Nephron progenitor cell (in vitro differentiated cells): ENCODE results near the gene IDUA.

ENCODE experiments used
- DNase-seq: peaks from one replicate; pipeline ENCODE4 v3.0.0; 2021
- H3K27ac Mint-ChIP-seq: 2 replicates; pipeline ENCODE4 v1.8.0; 2021; ENCODE audit warnings: mild to moderate bottlenecking, moderate library complexity, mixed read lengths
- H3K27me3 Mint-ChIP-seq: 2 replicates; pipeline ENCODE4 v1.8.0; 2021; ENCODE audit warnings: mild to moderate bottlenecking, low read depth, mixed read lengths; ENCODE audit not compliant: poor library complexity
- H3K36me3 Mint-ChIP-seq: 2 replicates; pipeline ENCODE4 v1.8.0; 2021; ENCODE audit warnings: low read depth, mixed read lengths
- H3K4me1 Mint-ChIP-seq: 2 replicates; pipeline ENCODE4 v1.8.0; 2021; ENCODE audit warnings: mixed read lengths
- H3K4me3 Mint-ChIP-seq: 2 replicates; pipeline ENCODE4 v1.8.0; 2021; ENCODE audit warnings: mild to moderate bottlenecking, moderate library complexity, mixed read lengths
- H3K9me3 Mint-ChIP-seq: 2 replicates; pipeline ENCODE4 v1.8.0; 2021; ENCODE audit warnings: mild to moderate bottlenecking, moderate library complexity, mixed read lengths
- TF ChIP-seq, protein P1 (sequence below): fragments of 200-600 bp; sonication (generic); IDR thresholded peaks from 2 replicates; pipeline ENCODE4 v1.5.0; 2021; ENCODE audit warnings: antibody characterized with exemption

IDUA gene

DNA sequence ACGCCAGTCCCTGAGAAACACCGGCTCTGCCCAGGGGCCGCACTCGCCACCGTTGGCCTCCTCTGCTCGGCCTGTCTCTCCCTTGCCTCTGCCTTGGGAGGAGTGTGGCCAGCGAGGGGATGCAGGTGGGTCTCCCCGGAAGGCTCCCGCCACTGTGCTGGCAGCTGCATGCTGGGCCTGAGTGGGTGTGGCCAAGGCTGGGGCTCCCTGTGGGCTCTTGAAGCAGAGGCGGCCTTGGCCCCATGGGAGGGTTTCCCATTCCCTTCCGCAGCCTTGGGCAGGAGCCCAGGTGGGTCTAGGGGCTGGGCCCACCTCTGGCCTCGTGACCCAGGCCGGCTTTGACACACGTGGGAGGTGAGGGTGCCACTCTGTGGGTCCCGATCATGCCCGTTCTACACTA is 43.7 kb downstream of the IDUA start:
- Mint-ChIP-seq H3K9me3 (no peaks in the 10 kb centered on the region), H3K4me1 (peaks cover 32% of the 10 kb centered on the region), H3K4me3 (no peak overlapping the region), H3K27ac (no peak overlapping the region), H3K36me3 (peaks cover 7% of the 10 kb centered on the region), H3K27me3 (no peaks in the 10 kb centered on the region)
- DNase-seq: no peak
- TF ChIP-seq, protein P1, sequence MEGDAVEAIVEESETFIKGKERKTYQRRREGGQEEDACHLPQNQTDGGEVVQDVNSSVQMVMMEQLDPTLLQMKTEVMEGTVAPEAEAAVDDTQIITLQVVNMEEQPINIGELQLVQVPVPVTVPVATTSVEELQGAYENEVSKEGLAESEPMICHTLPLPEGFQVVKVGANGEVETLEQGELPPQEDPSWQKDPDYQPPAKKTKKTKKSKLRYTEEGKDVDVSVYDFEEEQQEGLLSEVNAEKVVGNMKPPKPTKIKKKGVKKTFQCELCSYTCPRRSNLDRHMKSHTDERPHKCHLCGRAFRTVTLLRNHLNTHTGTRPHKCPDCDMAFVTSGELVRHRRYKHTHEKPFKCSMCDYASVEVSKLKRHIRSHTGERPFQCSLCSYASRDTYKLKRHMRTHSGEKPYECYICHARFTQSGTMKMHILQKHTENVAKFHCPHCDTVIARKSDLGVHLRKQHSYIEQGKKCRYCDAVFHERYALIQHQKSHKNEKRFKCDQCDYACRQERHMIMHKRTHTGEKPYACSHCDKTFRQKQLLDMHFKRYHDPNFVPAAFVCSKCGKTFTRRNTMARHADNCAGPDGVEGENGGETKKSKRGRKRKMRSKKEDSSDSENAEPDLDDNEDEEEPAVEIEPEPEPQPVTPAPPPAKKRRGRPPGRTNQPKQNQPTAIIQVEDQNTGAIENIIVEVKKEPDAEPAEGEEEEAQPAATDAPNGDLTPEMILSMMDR: no peak

DNA sequence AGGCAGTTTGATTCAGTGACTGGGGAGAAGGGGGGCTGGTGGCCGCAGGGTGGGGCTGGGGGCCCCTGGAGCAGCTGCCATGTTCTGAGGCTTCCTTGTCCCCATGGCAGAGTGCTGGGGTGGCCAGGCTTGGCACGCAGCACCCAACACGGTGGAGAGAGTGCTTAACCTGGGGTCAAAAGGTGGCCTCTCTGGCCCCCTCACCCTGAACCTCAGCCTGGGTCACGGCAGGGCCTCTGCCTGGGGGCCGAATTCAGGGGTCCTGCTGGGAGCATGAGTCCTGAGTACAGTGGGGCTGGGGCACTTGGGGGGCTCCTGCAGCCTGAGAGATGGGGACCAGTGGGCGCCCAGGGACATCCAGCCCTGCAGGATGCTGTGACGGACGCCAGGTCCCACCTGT is 44.5 kb downstream of the IDUA start:
- TF ChIP-seq, protein P1: no peak
- H3K4me1 Mint-ChIP-seq: peaks cover 25% of the 10 kb centered on the region
- no peak overlapping the region for H3K27ac Mint-ChIP-seq
- no peaks in the 10 kb centered on the region for H3K9me3 Mint-ChIP-seq
- no peak for DNase-seq
- H3K36me3 Mint-ChIP-seq: no peaks in the 10 kb centered on the region
- no peak overlapping the region for H3K4me3 Mint-ChIP-seq
- no peaks in the 10 kb centered on the region for H3K27me3 Mint-ChIP-seq

DNA sequence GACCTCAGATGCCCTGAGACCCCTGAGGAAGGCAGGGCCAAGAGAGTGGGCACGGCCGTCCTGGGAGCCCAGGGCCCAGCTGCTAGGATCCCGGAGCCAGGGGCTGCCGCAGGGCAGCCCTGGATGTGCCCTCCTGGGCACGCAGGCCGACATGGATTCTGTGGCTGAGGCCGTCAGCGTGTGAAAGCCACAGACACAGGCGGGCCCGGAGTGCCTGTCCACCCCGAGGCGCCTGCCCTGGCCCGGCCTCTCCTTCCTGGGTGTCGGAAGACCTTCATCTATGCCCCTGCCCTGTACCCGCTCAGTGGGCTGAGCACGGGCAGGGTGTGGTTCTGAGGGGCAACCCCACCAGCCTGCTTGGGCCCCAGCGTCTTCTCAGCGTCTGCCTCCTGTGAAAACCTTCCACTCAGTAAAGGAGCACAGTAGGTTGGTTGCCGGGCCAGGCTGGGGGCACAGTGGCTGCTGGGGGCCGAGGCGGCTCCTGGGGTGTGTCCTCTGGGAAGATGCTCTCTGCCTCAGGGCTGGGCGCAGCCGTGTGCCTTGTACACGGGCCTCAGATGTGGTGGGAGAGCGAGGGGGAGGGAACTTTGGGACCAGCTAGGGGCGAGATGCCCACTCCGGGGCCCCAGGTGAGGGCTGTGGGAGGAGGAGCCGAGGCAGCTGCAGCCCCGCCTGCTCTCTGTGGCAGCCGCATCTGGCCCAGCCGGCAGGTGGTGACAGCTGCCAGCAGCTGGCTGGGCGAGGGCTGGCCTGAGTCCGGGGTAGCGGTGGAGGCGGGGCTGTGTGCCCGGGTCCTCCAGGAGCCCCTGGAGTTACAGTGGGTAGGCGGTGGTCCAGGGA is 45.3 kb downstream of the IDUA start:
- no peak for DNase-seq
- TF ChIP-seq, protein P1: no peak
- Mint-ChIP-seq H3K9me3 (no peaks in the 10 kb centered on the region), H3K36me3 (no peaks in the 10 kb centered on the region), H3K27ac (no peak overlapping the region), H3K4me1 (peaks cover 19% of the 10 kb centered on the region), H3K4me3 (no peak overlapping the region), H3K27me3 (no peaks in the 10 kb centered on the region)

DNA sequence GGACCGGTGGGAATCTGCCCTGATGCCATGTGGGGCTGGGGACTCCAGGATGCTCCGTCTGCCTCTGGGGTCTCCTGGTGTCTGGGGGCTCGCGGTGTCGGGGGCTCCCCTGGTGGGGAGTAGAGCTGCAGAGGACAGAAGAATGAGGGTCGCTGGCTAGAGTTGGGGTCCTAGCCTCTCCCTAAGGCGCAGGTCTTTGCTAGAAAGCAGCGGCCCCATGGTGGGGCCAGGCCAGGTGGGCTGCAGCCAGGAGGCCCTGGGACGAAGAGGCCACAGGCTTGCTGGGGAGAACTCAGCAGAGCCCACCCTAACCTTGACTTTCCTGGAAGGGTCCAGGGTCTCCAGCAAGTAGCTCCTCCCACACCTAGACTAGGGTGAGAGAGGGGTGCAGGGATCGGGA is 46.0 kb downstream of the IDUA start:
- Mint-ChIP-seq H3K27ac (no peak overlapping the region), H3K9me3 (no peaks in the 10 kb centered on the region), H3K36me3 (no peaks in the 10 kb centered on the region), H3K27me3 (no peaks in the 10 kb centered on the region), H3K4me3 (no peak overlapping the region), H3K4me1 (peaks cover 14% of the 10 kb centered on the region)
- DNase-seq: no peak
- TF ChIP-seq, protein P1: no peak

DNA sequence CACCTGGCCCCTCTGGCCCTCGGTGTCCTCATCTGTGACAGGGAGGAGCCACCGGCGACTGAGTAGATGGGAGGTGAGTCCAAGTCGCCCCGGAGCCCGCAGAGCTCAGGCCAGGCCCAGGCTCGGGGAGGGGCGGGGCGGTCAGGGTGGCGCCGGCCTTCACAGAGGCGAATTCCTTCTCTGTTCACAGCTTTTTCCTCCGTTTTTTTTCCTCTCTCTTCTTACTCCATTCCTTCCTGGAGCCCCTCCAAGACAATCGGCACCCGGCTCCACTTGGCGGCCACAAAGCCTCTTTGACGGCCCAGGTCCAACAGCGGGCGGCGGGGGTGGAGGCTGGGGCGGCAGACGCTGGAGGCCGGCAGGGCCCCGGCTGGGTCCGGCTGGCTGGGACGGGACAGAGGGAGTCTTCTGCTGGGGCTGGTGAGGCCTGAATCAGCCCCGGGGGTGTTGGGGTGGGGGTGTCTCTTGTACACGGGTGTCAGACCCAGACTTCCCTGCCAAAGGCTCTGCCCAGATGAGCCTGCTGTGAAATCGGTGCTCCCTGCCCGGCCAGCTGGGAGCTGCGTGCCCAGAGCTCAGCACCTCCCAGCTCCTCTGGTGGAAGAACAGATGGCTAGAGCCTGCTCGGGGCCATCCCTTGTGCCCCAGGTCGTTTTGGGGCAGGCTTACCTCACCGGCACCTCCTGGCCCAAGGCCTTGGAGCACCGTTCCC is 47.2 kb downstream of the IDUA start:
- TF ChIP-seq, protein P1: no peak
- Mint-ChIP-seq H3K27ac (no peak overlapping the region), H3K9me3 (no peaks in the 10 kb centered on the region)

More for the DNA sequence above, 47.2 kb downstream of the IDUA start:
- no peak for DNase-seq
- H3K27me3 Mint-ChIP-seq: no peaks in the 10 kb centered on the region
- H3K4me3 Mint-ChIP-seq: no peak overlapping the region
- peaks cover 17% of the 10 kb centered on the region for H3K4me1 Mint-ChIP-seq
- H3K36me3 Mint-ChIP-seq: no peaks in the 10 kb centered on the region
